Activated T-helper 2 cell treated with anti-CD3 and anti-CD28 coated beads, Interferon-gamma antibody, Interleukin-2, Interleukin-4, amounts not matched to agents 10 μg/mL and 5 μg/mL and 100 μg/mL, durations not matched to agents 14 hours and 24 hours and 36 hours (primary cell): ENCODE data around the gene MIEF2. TPM values are rescaled to one million over a fixed set of nuclear protein-coding genes. Genes with fewer than 3 reads are reported as not detected.

Experiments used
- DNase-seq: peaks from one replicate; pipeline ENCODE4 v3.0.0; 2021; ENCODE audit warnings: low spot score
- H3K27ac Mint-ChIP-seq: one replicate; pipeline ENCODE4 v1.8.0; 2021; ENCODE audit warnings: mixed read lengths
- H3K27me3 Mint-ChIP-seq: one replicate; pipeline ENCODE4 v1.8.0; 2021; ENCODE audit warnings: low read depth, mixed read lengths
- H3K36me3 Mint-ChIP-seq: one replicate; pipeline ENCODE4 v1.8.0; 2021; ENCODE audit warnings: low read depth, mixed read lengths
- H3K4me1 Mint-ChIP-seq: one replicate; pipeline ENCODE4 v1.8.0; 2021; ENCODE audit warnings: low read depth, mixed read lengths
- H3K4me3 Mint-ChIP-seq: one replicate; pipeline ENCODE4 v1.8.0; 2021; ENCODE audit warnings: low read depth, mild to moderate bottlenecking, moderate library complexity, mixed read lengths
- H3K9me3 Mint-ChIP-seq: one replicate; pipeline ENCODE4 v1.8.0; 2021; ENCODE audit warnings: mixed read lengths
- intact Hi-C: fragments of 100-400 bp; cut with micrococcal nuclease; formaldehyde crosslinking; loops from one replicate; pipeline ENCODE4 v1.15.1; 2023
- total RNA-seq: library from RNA; stranded (reverse); gene quantifications from 2 replicates; pipeline ENCODE4 v1.2.3, GENCODE V29; 2022

The MIEF2 gene
- total RNA-seq, 1 donor from 2014 or later, result 6.8 TPM

GRCh38 chr17:18228176-18228682, 32.2 kb upstream of the MIEF2 start:
- Mint-ChIP-seq H3K36me3 (no peaks in the 10 kb centered on the region), H3K4me1 (peaks cover 17% of the 10 kb centered on the region), H3K4me3 (no peak overlapping the region), H3K9me3 (no peaks in the 10 kb centered on the region), H3K27me3 (no peaks in the 10 kb centered on the region), H3K27ac (no peak overlapping the region)
- intact Hi-C loops, result loop anchor here (10.0 kb wide), 1 partner anchor 87 kb away; the partner anchor contains the start of genes SMCR8 and TOP3A
- DNase-seq, result no peak

- peaks cover 17% of the 10 kb centered on the region for H3K4me1 Mint-ChIP-seq
Measured at GRCh38 chr17:18229254-18229653, 31.2 kb upstream of the MIEF2 start.

GRCh38 chr17:18229771-18230170, 30.7 kb upstream of the MIEF2 start:
- no peak overlapping the region for H3K4me3 Mint-ChIP-seq
- H3K9me3 Mint-ChIP-seq, result no peaks in the 10 kb centered on the region
- intact Hi-C loops, result loop anchor here (10.0 kb wide), 1 partner anchor 85 kb away; the partner anchor contains the start of genes SMCR8 and TOP3A
- no peak for DNase-seq
- peaks cover 17% of the 10 kb centered on the region for H3K4me1 Mint-ChIP-seq
- H3K27ac Mint-ChIP-seq, result no peak overlapping the region
- H3K36me3 Mint-ChIP-seq, result peaks cover 5% of the 10 kb centered on the region
- no peaks in the 10 kb centered on the region for H3K27me3 Mint-ChIP-seq

More at GRCh38 chr17:18229254-18229653, 31.2 kb upstream of the MIEF2 start:
- no peak for DNase-seq
- intact Hi-C loops, result loop anchor here (10.0 kb wide), 1 partner anchor 86 kb away; the partner anchor contains the start of genes SMCR8 and TOP3A
- Mint-ChIP-seq H3K27ac (no peak overlapping the region), H3K27me3 (no peaks in the 10 kb centered on the region), H3K36me3 (peaks cover 2% of the 10 kb centered on the region), H3K9me3 (no peaks in the 10 kb centered on the region), H3K4me3 (no peak overlapping the region)

GRCh38 chr17:18230288-18231141, 29.9 kb upstream of the MIEF2 start:
- peaks cover 15% of the 10 kb centered on the region for H3K4me1 Mint-ChIP-seq
- no peak for DNase-seq
- H3K4me3 Mint-ChIP-seq, result no peak overlapping the region
- no peaks in the 10 kb centered on the region for H3K27me3 Mint-ChIP-seq
- no peaks in the 10 kb centered on the region for H3K9me3 Mint-ChIP-seq
- intact Hi-C loops, result no loop called here
- H3K36me3 Mint-ChIP-seq, result peaks cover 5% of the 10 kb centered on the region
- H3K27ac Mint-ChIP-seq, result no peak overlapping the region

- DNase-seq, result no peak
- Mint-ChIP-seq H3K36me3 (peaks cover 5% of the 10 kb centered on the region), H3K4me1 (peaks cover 17% of the 10 kb centered on the region), H3K27ac (no peak overlapping the region), H3K9me3 (no peaks in the 10 kb centered on the region), H3K4me3 (no peak overlapping the region), H3K27me3 (no peaks in the 10 kb centered on the region)
- intact Hi-C loops, result no loop called here
Measured at GRCh38 chr17:18231164-18231563, 29.3 kb upstream of the MIEF2 start.

GRCh38 chr17:18233803-18234518, 26.5 kb upstream of the MIEF2 start:
- Mint-ChIP-seq H3K36me3 (peaks cover 10% of the 10 kb centered on the region), H3K4me3 (no peak overlapping the region), H3K27ac (no peak overlapping the region), H3K9me3 (no peaks in the 10 kb centered on the region), H3K27me3 (no peaks in the 10 kb centered on the region), H3K4me1 (peaks cover 4% of the 10 kb centered on the region)
- intact Hi-C loops, result no loop called here
- no peak for DNase-seq

- H3K27me3 Mint-ChIP-seq, result no peaks in the 10 kb centered on the region
- no peak overlapping the region for H3K4me3 Mint-ChIP-seq
- peaks cover 4% of the 10 kb centered on the region for H3K4me1 Mint-ChIP-seq
- no peak for DNase-seq
- intact Hi-C loops, result no loop called here
- H3K36me3 Mint-ChIP-seq, result peaks cover 14% of the 10 kb centered on the region
- H3K27ac Mint-ChIP-seq, result peak overlapping the region; percentile 61
- H3K9me3 Mint-ChIP-seq, result no peaks in the 10 kb centered on the region
Measured at GRCh38 chr17:18234853-18235380, 25.5 kb upstream of the MIEF2 start.

GRCh38 chr17:18235743-18236256, 24.7 kb upstream of the MIEF2 start:
- Mint-ChIP-seq H3K36me3 (peaks cover 14% of the 10 kb centered on the region), H3K27ac (peak overlapping the region; percentile 61), H3K9me3 (no peaks in the 10 kb centered on the region), H3K4me3 (no peak overlapping the region), H3K27me3 (no peaks in the 10 kb centered on the region), H3K4me1 (peaks cover 4% of the 10 kb centered on the region)
- no peak for DNase-seq
- intact Hi-C loops, result no loop called here

GRCh38 chr17:18236494-18236893, 24.0 kb upstream of the MIEF2 start:
- H3K27me3 Mint-ChIP-seq, result no peaks in the 10 kb centered on the region
- no peaks in the 10 kb centered on the region for H3K9me3 Mint-ChIP-seq
- DNase-seq, result no peak
- H3K4me3 Mint-ChIP-seq, result no peak overlapping the region
- peaks cover 14% of the 10 kb centered on the region for H3K36me3 Mint-ChIP-seq
- intact Hi-C loops, result no loop called here
- peaks cover 4% of the 10 kb centered on the region for H3K4me1 Mint-ChIP-seq
- no peak overlapping the region for H3K27ac Mint-ChIP-seq

- H3K27me3 Mint-ChIP-seq, result no peaks in the 10 kb centered on the region
- intact Hi-C loops, result no loop called here
Measured at GRCh38 chr17:18237461-18237860, 23.0 kb upstream of the MIEF2 start.

GRCh38 chr17:18238299-18238698, 22.2 kb upstream of the MIEF2 start:
- no peak for DNase-seq
- Mint-ChIP-seq H3K27me3 (no peaks in the 10 kb centered on the region), H3K27ac (no peak overlapping the region), H3K4me1 (peaks cover 4% of the 10 kb centered on the region), H3K4me3 (no peak overlapping the region), H3K9me3 (no peaks in the 10 kb centered on the region), H3K36me3 (peaks cover 14% of the 10 kb centered on the region)
- intact Hi-C loops, result no loop called here

More at GRCh38 chr17:18237461-18237860, 23.0 kb upstream of the MIEF2 start:
- H3K36me3 Mint-ChIP-seq, result peaks cover 14% of the 10 kb centered on the region
- no peaks in the 10 kb centered on the region for H3K9me3 Mint-ChIP-seq
- no peak overlapping the region for H3K27ac Mint-ChIP-seq
- DNase-seq, result no peak
- H3K4me3 Mint-ChIP-seq, result no peak overlapping the region
- peaks cover 4% of the 10 kb centered on the region for H3K4me1 Mint-ChIP-seq

- Mint-ChIP-seq H3K27ac (no peak overlapping the region), H3K27me3 (no peaks in the 10 kb centered on the region), H3K4me3 (no peak overlapping the region), H3K9me3 (no peaks in the 10 kb centered on the region), H3K4me1 (peaks cover 4% of the 10 kb centered on the region), H3K36me3 (peaks cover 16% of the 10 kb centered on the region)
- intact Hi-C loops, result no loop called here
- no peak for DNase-seq
Measured at GRCh38 chr17:18240449-18240848, 20.0 kb upstream of the MIEF2 start.
